ACHN (cell line): ENCODE data around the gene CLEC2D.
A peak's percentile ranks its signal among the peaks of the same experiment; 100 is the strongest.
"Not testable (repeated sequence)": the region's sequence is repeated elsewhere in the genome, so short reads cannot be mapped to it uniquely, and the experiment has no call there.

Experiments used
- DNase-seq: peaks from one replicate; pipeline ENCODE4 v3.0.0-alpha.2; 2015
- in situ Hi-C: cut with HindIII; loops from 2 replicates; pipeline ENCODE4 v1.10.0; 2017; ENCODE audit warnings: low sequenced_read_pairs, low pct_ligation_motif_present, low pct_unique_long_range_greater_than_20kb

CLEC2D gene

GRCh38 chr12:9711664-9712063 is 42.2 kb downstream of the CLEC2D start:
- in situ Hi-C loops, result no loop called here
- peak; percentile 31 for DNase-seq

GRCh38 chr12:9713032-9713558 is 43.6 kb downstream of the CLEC2D start:
- DNase-seq, in situ Hi-C loops: not testable (repeated sequence)

- no peak for DNase-seq
- in situ Hi-C loops, result no loop called here
Measured at GRCh38 chr12:9717070-9717925, 47.8 kb downstream of the CLEC2D start.

GRCh38 chr12:9718968-9719367 is 49.5 kb downstream of the CLEC2D start:
- no peak for DNase-seq
- in situ Hi-C loops, result no loop called here

- in situ Hi-C loops, result no loop called here
- DNase-seq, result no peak
Measured at GRCh38 chr12:9719790-9720189, 50.3 kb downstream of the CLEC2D start.

- in situ Hi-C loops, result no loop called here
- DNase-seq, result no peak
Measured at GRCh38 chr12:9721394-9722092, 52.0 kb downstream of the CLEC2D start.

- no peak for DNase-seq
- in situ Hi-C loops, result no loop called here
Measured at GRCh38 chr12:9724023-9724422, 54.5 kb downstream of the CLEC2D start.

GRCh38 chr12:9725213-9725870 is 55.8 kb downstream of the CLEC2D start:
- in situ Hi-C loops, result no loop called here
- DNase-seq, result no peak

GRCh38 chr12:9727813-9728212 is 58.3 kb downstream of the CLEC2D start:
- DNase-seq, result no peak
- in situ Hi-C loops, result no loop called here

- no peak for DNase-seq
- in situ Hi-C loops, result no loop called here
Measured at GRCh38 chr12:9729082-9729481, 59.6 kb downstream of the CLEC2D start.

GRCh38 chr12:9730011-9730410 is 60.5 kb downstream of the CLEC2D start:
- in situ Hi-C loops, result no loop called here
- DNase-seq, result no peak

- in situ Hi-C loops, result no loop called here
Measured at GRCh38 chr12:9730591-9730990, 61.1 kb downstream of the CLEC2D start.

GRCh38 chr12:9731393-9731792 is 61.9 kb downstream of the CLEC2D start:
- DNase-seq, result no peak
- in situ Hi-C loops, result no loop called here

More at GRCh38 chr12:9730591-9730990, 61.1 kb downstream of the CLEC2D start:
- no peak for DNase-seq

GRCh38 chr12:9731797-9732196 is 62.3 kb downstream of the CLEC2D start:
- in situ Hi-C loops, result no loop called here
- no peak for DNase-seq

- DNase-seq, result no peak
- in situ Hi-C loops, result no loop called here
Measured at GRCh38 chr12:9732921-9733461, 63.5 kb downstream of the CLEC2D start, which contains the start of gene CLECL1. Gene CLECL1 (minus strand): TSS chr12:9733097.

GRCh38 chr12:9735601-9736000 is 66.1 kb downstream of the CLEC2D start:
- no peak for DNase-seq
- in situ Hi-C loops, result no loop called here

- in situ Hi-C loops, result no loop called here
- no peak for DNase-seq
Measured at GRCh38 chr12:9736936-9737705, 67.6 kb downstream of the CLEC2D start.

- DNase-seq, in situ Hi-C loops: not testable (repeated sequence)
Measured at GRCh38 chr12:9738905-9739304, 69.4 kb downstream of the CLEC2D start.
